GM18526 (cell line): Measurements from ENCODE around the gene CNTNAP1.

Source experiments
- POLR2A ChIP-seq: IDR thresholded peaks from 3 replicates; pipeline ENCODE4 v1.6.1; 2011; ENCODE audit not compliant: insufficient read length; ENCODE audit errors: extremely low read depth

Gene CNTNAP1

DNA sequence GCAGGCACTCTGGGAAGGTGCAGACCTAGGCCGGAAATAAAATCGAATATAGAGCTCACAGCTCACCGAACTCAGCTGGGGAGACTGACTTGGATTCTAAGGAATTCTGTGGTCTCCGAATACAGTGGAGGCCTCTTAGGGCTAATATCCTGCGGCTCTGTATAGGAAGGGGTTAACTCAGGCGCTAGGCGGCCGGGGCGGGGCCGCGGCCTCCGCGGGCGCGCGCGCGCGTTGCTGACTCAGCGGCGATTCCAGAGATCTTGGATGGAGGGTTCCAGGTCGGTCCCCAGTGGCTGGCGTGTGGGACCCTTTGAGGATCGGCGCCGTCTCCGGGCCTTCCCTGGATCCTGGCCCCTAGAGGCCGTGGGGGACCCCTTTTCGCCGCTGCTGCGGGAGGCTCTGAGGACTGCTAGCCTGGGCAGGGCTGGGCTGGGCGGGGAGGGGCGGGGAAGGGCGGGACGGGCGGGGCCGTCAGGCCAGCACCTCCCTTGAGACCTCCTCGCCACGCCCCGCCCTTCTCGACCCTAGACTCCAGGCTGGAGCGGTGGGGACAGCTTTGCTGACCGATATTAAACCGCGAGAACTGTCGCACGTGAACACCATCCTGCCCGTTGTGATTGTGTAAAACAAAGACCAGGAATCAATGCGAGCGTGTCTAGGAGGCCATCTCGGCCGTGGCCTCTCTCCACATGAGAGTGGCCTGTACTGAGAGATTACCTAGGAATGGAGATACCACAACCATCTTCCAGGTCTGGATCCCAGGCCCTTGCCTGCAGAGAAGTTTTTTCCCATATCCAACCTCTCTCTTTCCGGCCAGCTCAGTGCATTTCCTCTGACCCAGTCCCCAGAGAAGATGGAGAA lies 4.2 kb upstream of the CNTNAP1 start:
- TF ChIP-seq POLR2A: peak; percentile 71

GRCh38 chr17:42678951-42679491 lies 3.3 kb upstream of the CNTNAP1 start:
- peak; percentile 23 for TF ChIP-seq POLR2A

- peak; percentile 26 for TF ChIP-seq POLR2A
Measured at GRCh38 chr17:42679492-42680330, 2.6 kb upstream of the CNTNAP1 start.

- TF ChIP-seq POLR2A: no peak
Measured at GRCh38 chr17:42680331-42680808, 2.0 kb upstream of the CNTNAP1 start.

DNA sequence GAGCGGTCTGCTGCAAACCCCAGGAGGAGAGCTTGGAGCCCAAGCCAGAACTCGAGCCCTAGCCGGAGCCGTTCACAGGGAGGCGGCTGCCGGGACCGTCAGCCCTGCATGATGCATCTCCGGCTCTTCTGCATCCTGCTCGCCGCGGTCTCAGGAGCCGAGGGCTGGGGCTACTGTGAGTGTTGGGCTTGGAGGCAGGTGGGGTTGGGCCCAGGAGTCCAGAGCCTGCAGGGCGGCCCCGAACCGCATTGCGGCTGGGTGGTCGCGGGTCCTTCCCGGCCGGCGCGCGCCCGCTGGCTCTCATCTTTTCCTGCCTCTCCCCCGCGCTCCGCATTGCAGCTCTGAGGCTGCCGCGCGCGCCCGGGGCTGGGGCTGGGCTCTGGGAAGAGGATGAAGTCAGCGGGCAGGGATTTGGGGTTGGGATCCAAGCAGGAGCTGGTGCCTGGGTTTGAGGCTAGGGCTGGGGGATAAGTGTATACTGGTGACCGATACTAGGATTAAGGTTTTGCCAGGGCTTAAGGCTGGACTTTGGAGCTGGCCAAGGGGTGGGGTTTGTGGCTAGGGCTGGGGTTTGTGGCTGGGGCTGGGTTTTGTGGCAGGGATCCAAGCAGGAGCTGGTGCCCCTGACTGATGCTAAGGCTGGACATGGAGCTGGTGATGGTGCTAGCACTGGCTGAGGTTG lies 532 bp downstream of the CNTNAP1 start:
- no peak for TF ChIP-seq POLR2A

DNA sequence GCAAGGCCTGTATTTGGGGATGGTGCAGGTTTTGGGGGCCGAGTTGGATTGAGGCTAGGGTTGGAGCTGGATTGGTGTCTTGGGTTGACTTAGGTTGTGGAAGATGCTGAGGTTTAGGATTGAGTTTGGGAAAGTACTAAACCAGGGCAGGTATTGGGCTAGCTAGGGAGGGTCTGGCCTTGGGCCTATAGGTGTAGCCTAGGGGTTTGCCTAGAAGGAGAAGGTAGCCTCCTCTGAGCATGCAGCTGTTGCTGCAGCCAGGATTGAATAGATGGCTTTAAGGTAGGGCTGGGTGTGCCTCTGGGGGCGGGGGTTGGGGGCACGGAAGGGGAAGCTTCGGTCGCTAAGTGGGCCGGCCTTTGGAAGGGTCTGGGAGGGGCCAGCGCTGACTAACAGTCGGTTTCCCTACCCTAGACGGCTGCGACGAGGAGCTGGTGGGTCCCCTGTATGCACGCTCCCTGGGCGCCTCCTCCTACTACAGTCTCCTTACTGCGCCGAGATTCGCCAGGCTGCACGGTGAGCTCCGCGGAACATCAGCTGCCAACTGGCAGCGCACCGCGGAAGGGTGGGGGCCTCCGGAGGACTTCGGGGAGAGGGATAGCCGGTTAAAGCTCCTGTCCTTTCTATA lies 1.2 kb downstream of the CNTNAP1 start:
- peak; percentile 44 for TF ChIP-seq POLR2A

DNA sequence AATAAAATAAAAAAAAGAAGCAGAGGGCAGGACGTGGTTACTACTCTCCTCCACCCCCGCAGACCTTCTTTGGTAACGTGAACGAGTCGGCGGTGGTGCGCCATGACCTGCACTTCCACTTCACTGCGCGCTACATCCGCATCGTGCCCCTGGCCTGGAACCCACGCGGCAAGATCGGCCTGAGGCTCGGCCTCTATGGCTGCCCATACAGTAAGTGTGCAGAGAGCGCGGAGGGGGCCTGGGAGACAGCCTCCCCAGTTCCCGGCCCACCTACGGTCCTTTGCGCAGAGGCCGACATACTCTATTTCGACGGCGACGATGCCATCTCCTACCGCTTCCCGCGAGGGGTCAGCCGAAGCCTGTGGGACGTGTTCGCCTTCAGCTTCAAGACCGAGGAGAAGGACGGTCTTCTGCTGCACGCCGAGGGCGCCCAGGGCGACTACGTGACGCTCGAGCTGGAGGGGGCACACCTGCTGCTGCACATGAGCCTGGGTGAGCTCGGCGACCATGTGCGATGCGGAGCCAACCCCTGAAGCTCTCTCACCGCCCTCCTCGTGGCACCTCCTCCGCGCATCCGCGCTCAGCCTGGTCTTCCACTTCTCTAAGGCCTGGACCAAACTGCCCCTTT lies 2.7 kb downstream of the CNTNAP1 start:
- no peak for TF ChIP-seq POLR2A

- no peak for TF ChIP-seq POLR2A
Measured at GRCh38 chr17:42685831-42686230, 3.5 kb downstream of the CNTNAP1 start.

DNA sequence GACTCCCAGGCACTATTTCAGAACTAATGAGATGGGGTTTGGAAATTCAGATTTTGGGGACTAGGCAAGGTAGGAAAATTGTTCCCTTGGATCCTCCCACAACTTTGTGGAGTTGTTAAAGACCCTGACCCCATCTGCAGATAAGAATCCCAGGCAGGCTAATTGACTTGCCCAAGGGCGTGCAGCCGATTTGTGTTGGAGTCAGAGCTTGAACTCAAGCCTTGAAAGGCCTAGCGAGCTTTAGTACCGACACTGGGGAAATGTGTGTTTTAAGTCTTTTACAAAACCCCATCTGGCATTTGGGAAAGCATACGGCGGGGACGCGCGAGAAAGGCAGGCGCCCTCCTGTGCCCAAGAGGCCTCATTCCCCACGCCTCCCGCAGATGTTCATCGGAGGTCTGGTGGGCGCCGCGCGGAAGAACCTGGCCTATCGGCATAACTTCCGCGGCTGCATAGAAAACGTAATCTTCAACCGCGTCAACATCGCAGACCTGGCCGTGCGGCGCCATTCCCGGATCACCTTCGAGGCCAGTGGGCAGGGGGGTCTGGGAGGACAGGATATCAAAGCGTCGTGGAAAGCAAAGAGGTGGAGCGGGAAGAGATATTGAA lies 4.3 kb downstream of the CNTNAP1 start:
- TF ChIP-seq POLR2A: no peak

- no peak for TF ChIP-seq POLR2A
Measured at GRCh38 chr17:42687707-42688320, 5.5 kb downstream of the CNTNAP1 start.

DNA sequence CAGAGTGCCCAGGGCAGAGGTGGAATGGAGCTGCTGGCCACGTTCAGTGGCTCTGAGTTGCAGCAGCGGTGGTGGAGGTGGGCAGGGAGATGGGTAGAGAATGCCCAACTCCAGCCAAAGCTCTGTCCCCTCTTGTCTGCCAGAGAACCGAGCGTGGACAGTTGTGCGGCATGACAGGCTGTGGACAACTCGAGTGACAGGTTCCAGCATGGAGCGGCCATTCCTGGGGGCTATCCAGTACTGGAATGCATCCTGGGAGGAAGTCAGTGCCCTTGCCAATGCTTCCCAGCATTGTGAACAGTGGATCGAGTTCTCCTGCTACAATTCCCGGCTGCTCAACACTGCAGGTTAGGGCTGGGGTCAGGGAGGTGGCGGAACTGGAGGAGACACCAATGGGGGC lies 8.3 kb downstream of the CNTNAP1 start:
- TF ChIP-seq POLR2A: no peak

GRCh38 chr17:42691021-42691545 lies 8.8 kb downstream of the CNTNAP1 start:
- TF ChIP-seq POLR2A: no peak

DNA sequence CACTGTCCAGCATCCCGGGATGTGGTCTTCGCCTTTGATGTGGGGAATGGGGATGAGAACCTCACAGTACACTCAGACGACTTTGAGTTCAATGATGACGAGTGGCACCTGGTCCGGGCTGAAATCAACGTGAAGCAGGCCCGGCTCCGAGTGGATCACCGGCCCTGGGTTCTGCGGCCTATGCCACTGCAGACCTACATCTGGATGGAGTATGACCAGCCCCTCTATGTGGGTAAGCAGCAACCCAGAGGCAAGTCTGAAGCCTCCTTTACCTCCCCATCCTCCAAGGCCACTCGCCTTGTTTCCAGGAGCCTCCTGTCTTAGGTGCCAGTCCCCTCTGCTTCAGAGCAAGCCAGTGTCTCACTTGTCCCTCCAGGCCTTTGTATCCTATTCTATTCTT lies 10.2 kb downstream of the CNTNAP1 start:
- no peak for TF ChIP-seq POLR2A
